NCI-H524 treated with DMSO at 0.1 percent for 48 hours (cell line): ENCODE results near the gene ACSF3.
"Not testable (repeated sequence)": the region's sequence is repeated elsewhere in the genome, so short reads cannot be mapped to it uniquely, and the experiment has no call there.

Experiments
- DNase-seq: peaks from one replicate; lab custom pipeline; 2025; lab: John Stamatoyannopoulos, UW

Gene ACSF3

GRCh38 chr16:89175280-89176146, 81.9 kb downstream of the ACSF3 start:
- DNase-seq = peak; percentile 49

- no peak for DNase-seq
Observed at GRCh38 chr16:89176147-89176690, 82.6 kb downstream of the ACSF3 start.

GRCh38 chr16:89176717-89177116, 83.1 kb downstream of the ACSF3 start:
- no peak for DNase-seq

GRCh38 chr16:89177501-89177900, 83.8 kb downstream of the ACSF3 start:
- DNase-seq = no peak

- DNase-seq = no peak
Observed at GRCh38 chr16:89178453-89179147, 84.9 kb downstream of the ACSF3 start.

- DNase-seq = no peak
Observed at GRCh38 chr16:89179148-89179484, 85.5 kb downstream of the ACSF3 start.

- no peak for DNase-seq
Observed at GRCh38 chr16:89179656-89180315, 86.1 kb downstream of the ACSF3 start.

- no peak for DNase-seq
Observed at GRCh38 chr16:89183463-89183862, 89.8 kb downstream of the ACSF3 start.

GRCh38 chr16:89183975-89184676, 90.5 kb downstream of the ACSF3 start:
- no peak for DNase-seq

- no peak for DNase-seq
Observed at GRCh38 chr16:89184677-89184932, 91.0 kb downstream of the ACSF3 start.

- no peak for DNase-seq
Observed at GRCh38 chr16:89184933-89185794, 91.5 kb downstream of the ACSF3 start.

GRCh38 chr16:89185887-89186592, 92.4 kb downstream of the ACSF3 start:
- not testable (repeated sequence) for DNase-seq

GRCh38 chr16:89186593-89187031, 93.0 kb downstream of the ACSF3 start:
- not testable (repeated sequence) for DNase-seq

- DNase-seq = no peak
Observed at GRCh38 chr16:89187032-89187769, 93.5 kb downstream of the ACSF3 start.

- no peak for DNase-seq
Observed at GRCh38 chr16:89187770-89188392, 94.2 kb downstream of the ACSF3 start.

- not testable (repeated sequence) for DNase-seq
Observed at GRCh38 chr16:89188471-89189357, 95.1 kb downstream of the ACSF3 start.

- DNase-seq = no peak
Observed at GRCh38 chr16:89189358-89190025, 95.8 kb downstream of the ACSF3 start.
